K562 (cell line): ENCODE measurements around the gene RWDD1. TPM values are rescaled to one million over a fixed set of nuclear protein-coding genes. Genes with fewer than 3 reads are reported as not detected.

Experiments
- ATAC-seq: fragments of 200-7000 bp; cut with Tn5 transposase; 3 replicates; pipeline ENCODE4 v1.9.1; 2020; ENCODE audit warnings: moderate library complexity
- BruUV-seq: library from RNA; stranded (reverse); fragments of 400-500 nt; replicated peaks from 2 replicates; lab custom pipeline; 2021; lab: Mats Ljungman, UMichigan
- CTCF ChIA-PET: fragments of 300-600 bp; formaldehyde crosslinking; extraction: SDS; loops from one replicate; lab custom pipeline; 2021; ENCODE audit warnings: low intra/inter-chr PET ratio; lab: Yijun Ruan, JAX
- POLR2A ChIA-PET: fragments of 300-600, 350-650 bp; sonication (Branson Sonifier 250); formaldehyde crosslinking; extraction: SDS; loops from one replicate; lab custom pipeline; 2021; ENCODE audit warnings: antibody characterized with exemption, inconsistent platforms; lab: Yijun Ruan, JAX
- DNase-seq, 4 experiments: peaks; one replicate each; pipeline versions ENCODE4 v3.0.0 to v3.0.0-alpha.2; 2011 to 2018; ENCODE audit warnings: low spot score in 3 of 4, mixed read lengths in 3 of 4; ENCODE audit errors: extremely low read depth in 1 of 4
- FAIRE-seq: peaks from 2 replicates; lab custom pipeline; 2011; peaks lifted over from hg19 to GRCh38; lab: Jason Lieb, UNC
- H2AFZ ChIP-seq: 2 replicates; pipeline ENCODE4 v1.6.0; 2011; ENCODE audit warnings: low read depth, low read length, control low read depth, inconsistent platforms
- H3K27ac ChIP-seq: fragments of 200-600 bp; 3 replicates; pipeline ENCODE4 v1.8.0; 2011; ENCODE audit warnings: low read depth, mild to moderate bottlenecking, control low read depth, inconsistent platforms, low read length, moderate library complexity, mixed read lengths; ENCODE audit errors: extremely low read depth
- H3K27me3 ChIP-seq, 2 experiments: fragments of 300-600 bp in 1 of 2; 2 replicates in 1 of 2; 3 replicates in 1 of 2; pipeline versions ENCODE4 v1.6.0 to v1.8.0; 2011; ENCODE audit warnings: inconsistent platforms in 2 of 2, low read length in 2 of 2, mild to moderate bottlenecking in 1 of 2, mixed read lengths in 1 of 2, moderate library complexity in 1 of 2; ENCODE audit not compliant: control insufficient read depth in 2 of 2, insufficient read depth in 2 of 2
- H3K36me3 ChIP-seq: fragments of 300-600 bp; 3 replicates; pipeline ENCODE4 v1.8.0; 2011; ENCODE audit warnings: mild to moderate bottlenecking, low read length, inconsistent platforms; ENCODE audit not compliant: control insufficient read depth, insufficient read depth
- H3K4me1 ChIP-seq, 2 experiments: fragments of 200-600 bp in 1 of 2; replicated peaks in 1 of 2; 2 replicates in 1 of 2; 3 replicates in 1 of 2; pipeline versions ENCODE4 v1.5.1 to v1.8.0; 2011; ENCODE audit warnings: inconsistent platforms in 2 of 2, low read length in 2 of 2, mild to moderate bottlenecking in 1 of 2, mixed read lengths in 1 of 2, moderate library complexity in 1 of 2; ENCODE audit not compliant: control insufficient read depth in 2 of 2, insufficient read depth in 2 of 2
- H3K4me2 ChIP-seq: 2 replicates; pipeline ENCODE4 v1.6.1; 2011; ENCODE audit warnings: low read length, control low read depth, inconsistent platforms, mixed read lengths; ENCODE audit not compliant: insufficient read depth
- H3K4me3 ChIP-seq: fragments of 200-600 bp; sonication (generic), shearing (Covaris generic); 2 replicates; pipeline ENCODE4 v1.5.1; 2016; ENCODE audit warnings: control low read depth, inconsistent platforms
- H3K79me2 ChIP-seq: fragments of 200-600 bp; 3 replicates; pipeline ENCODE4 v1.8.0; 2011; ENCODE audit warnings: low read length, inconsistent platforms; ENCODE audit not compliant: control insufficient read depth, insufficient read depth
- H3K9ac ChIP-seq, 2 experiments: 2 replicates each; pipeline versions ENCODE4 v1.6.0 to v1.6.1; 2011; ENCODE audit warnings: low read depth in 2 of 2, low read length in 2 of 2, control low read depth in 1 of 2, inconsistent platforms in 1 of 2, mild to moderate bottlenecking in 1 of 2, mixed read lengths in 1 of 2; ENCODE audit not compliant: insufficient read depth in 1 of 2
- H3K9me1 ChIP-seq: one replicate; pipeline ENCODE4 v1.6.0; 2011; ENCODE audit warnings: inconsistent platforms, mild to moderate bottlenecking, low read length, moderate library complexity; ENCODE audit not compliant: control insufficient read depth, insufficient read depth
- H3K9me3 ChIP-seq: replicated peaks from 2 replicates; pipeline ENCODE4 v1.5.1; 2011; ENCODE audit warnings: low read depth, low read length, inconsistent platforms; ENCODE audit not compliant: control insufficient read depth, insufficient read depth
- H4K20me1 ChIP-seq: replicated peaks from 2 replicates; pipeline ENCODE4 v1.6.1; 2011; ENCODE audit warnings: low read length, inconsistent platforms, mixed read lengths; ENCODE audit not compliant: control insufficient read depth, insufficient read depth
- ARID2 ChIP-seq: fragments of 450-650 bp; IDR thresholded peaks from 2 replicates; pipeline ENCODE4 v1.6.1; 2017; ENCODE audit warnings: antibody characterized with exemption, mild to moderate bottlenecking
- CLOCK ChIP-seq: fragments of 250-450 bp; sonication (Bioruptor Pico); IDR thresholded peaks from 2 replicates; pipeline ENCODE4 v1.4.0; 2020; ENCODE audit warnings: mild to moderate bottlenecking, moderate library complexity, borderline replicate concordance
- ELF1 ChIP-seq: fragments of 200-800 bp; sonication (Bioruptor generic); IDR thresholded peaks from 2 replicates; pipeline ENCODE4 v1.6.1; 2016; ENCODE audit warnings: missing genetic modification characterization, missing compliant biosample characterization
- ETS2 ChIP-seq: IDR thresholded peaks from 2 replicates; pipeline ENCODE4 v1.6.1; 2016; ENCODE audit warnings: borderline replicate concordance, missing genetic modification characterization, mild to moderate bottlenecking, moderate library complexity, missing compliant biosample characterization; ENCODE audit not compliant: poor library complexity, severe bottlenecking
- KDM2B ChIP-seq: fragments of 250-450 bp; sonication (Bioruptor Pico); IDR thresholded peaks from 2 replicates; pipeline ENCODE4 v1.8.0; 2021; ENCODE audit warnings: mild to moderate bottlenecking, moderate library complexity
- SIRT6 ChIP-seq: IDR thresholded peaks from one replicate; pipeline ENCODE4 v1.6.1; 2012; ENCODE audit warnings: low read depth, mild to moderate bottlenecking, control low read depth, inconsistent platforms, low read length, moderate library complexity
- SMAD2 ChIP-seq: fragments of 150-350 bp; IDR thresholded peaks from 2 replicates; pipeline ENCODE4 v1.6.1; 2014; ENCODE audit warnings: low read depth, mild to moderate bottlenecking, low read length
- SMARCA4 ChIP-seq: fragments of 450-650 bp; IDR thresholded peaks from 2 replicates; pipeline ENCODE4 v1.6.1; 2016
- SNRNP70 ChIP-seq: fragments of 200-400 bp; formaldehyde crosslinking; optimal IDR thresholded peaks from 2 replicates; pipeline ENCODE3; 2017; ENCODE audit warnings: low read depth, low read length
- TCF7L2 ChIP-seq: fragments of 150-350 bp; IDR thresholded peaks from 2 replicates; pipeline ENCODE4 v1.6.1; 2016; ENCODE audit warnings: low read depth, mild to moderate bottlenecking, low read length, moderate library complexity
- ZFPM2 ChIP-seq: fragments of 250-450 bp; sonication (Bioruptor Pico); IDR thresholded peaks from 2 replicates; pipeline ENCODE4 v1.5.1; 2022; ENCODE audit warnings: mild to moderate bottlenecking
- WGBS: fragments of 100-300 bp; shearing (Covaris generic); methylation state at CpG from one replicate; pipeline ENCODE4 v1.1.6; 2016; ENCODE audit warnings: low coverage, mixed read lengths; ENCODE audit not compliant: insufficient coverage; ENCODE audit errors: missing lambda C conversion rate; 5-methylcytosine and 5-hydroxymethylcytosine counted together
- in situ Hi-C: fragments of 300-500 bp; cut with MboI; formaldehyde crosslinking; loops from 4 replicates; pipeline ENCODE4 v1.15.0; 2018; ENCODE audit warnings: inconsistent platforms, mixed read lengths
- intact Hi-C: fragments of 100-400 bp; cut with micrococcal nuclease; formaldehyde crosslinking; loops from 2 replicates; pipeline ENCODE4 v1.14.2; 2022
- polyA plus RNA-seq, 8 experiments: library from polyadenylated mRNA; depleted of rRNA in 4 of 8; stranded (reverse) in 5 of 8; unstranded in 3 of 8; fragments of >200 nt; fragmentation: Nextera tagmentation in 2 of 8; fragmentation: Illumina TruSeq in 1 of 8; extraction: Ambion mirVana in 2 of 8; extraction: Trizol in 1 of 8; gene quantifications; 2 replicates each; pipeline versions ENCODE4 v1.2.1 to v1.2.3, GENCODE V29; 2011 to 2014; ENCODE audit warnings: inconsistent platforms in 1 of 8, missing spikeins in 1 of 8
- total RNA-seq, 7 experiments: library from RNA; depleted of rRNA in 6 of 7; stranded (reverse); fragments of >200 nt in 6 of 7; fragmentation: Illumina TruSeq in 2 of 7; extraction: Trizol in 2 of 7; gene quantifications; 2 replicates each; pipeline versions ENCODE4 v1.2.1 to v1.2.3, GENCODE V29; 2011 to 2021; ENCODE audit warnings: low replicate concordance in 1 of 7

RWDD1 gene
- total and polyA plus RNA-seq, 9 of the 15 experiments (the other 6 are each of a cell fraction or from before 2014, with no cell fraction given): 31.9 to 89.8 (median 48.7) TPM

DNA sequence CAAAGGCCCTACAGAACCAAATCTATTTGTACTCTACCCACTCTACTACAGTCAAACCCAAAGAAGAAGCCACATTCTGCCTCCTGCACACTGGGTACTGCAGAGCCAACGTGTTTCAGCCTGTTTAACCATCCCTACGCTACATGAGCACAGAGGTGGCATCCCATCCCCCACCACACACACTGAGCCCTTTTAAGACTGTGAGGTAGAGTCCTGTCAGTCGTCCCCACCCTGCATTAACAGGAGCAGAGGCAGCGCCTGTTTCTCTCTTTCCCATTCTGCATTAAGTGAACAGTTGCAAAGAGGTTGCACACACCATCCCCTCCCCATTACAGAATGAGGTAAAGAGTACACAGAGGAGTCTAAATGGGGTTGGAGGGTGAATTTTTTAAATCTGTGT is 39.8 kb downstream of the RWDD1 start:
- H3K27me3 ChIP-seq: no peaks in the 10 kb centered on the region
- no peak overlapping the region for H2AFZ ChIP-seq
- WGBS: 26% methylated on average over 4 of the region's 4 CpGs
- no peak overlapping the region for H3K4me2 ChIP-seq
- no peak overlapping the region for H3K4me3 ChIP-seq
- no peak overlapping the region for H3K27ac ChIP-seq
- ChIA-PET POLR2A (no interaction called here), CTCF (no interaction called here)
- H4K20me1 ChIP-seq: no peaks in the 10 kb centered on the region
- H3K36me3 ChIP-seq: no peaks in the 10 kb centered on the region
- ATAC-seq (peak; percentile 22; the same call in 2 of the 3 replicates), DNase-seq (no peak), FAIRE-seq (no peak)
- H3K9me1 ChIP-seq: no peaks in the 10 kb centered on the region
- in situ Hi-C loops: no loop called here
- no peaks in the 10 kb centered on the region; a peak in 2 of 5 replicates for H3K4me1 ChIP-seq
- no peaks in the 10 kb centered on the region for H3K9me3 ChIP-seq
- intact Hi-C loops: loop anchor here (10.0 kb wide), 1 partner anchor 344 kb away; no protein-coding TSS in a partner anchor
- no peaks in the 10 kb centered on the region for H3K79me2 ChIP-seq
- no peak overlapping the region for H3K9ac ChIP-seq
- BruUV-seq: no TSS peak
- no peak for TF ChIP-seq ETS2 (tag)
- TF ChIP-seq CLOCK (CRISPR knock-in tag): no peak
- no peak for TF ChIP-seq SMAD2
- no peak for TF ChIP-seq ARID2
- no peak for TF ChIP-seq TCF7L2
- TF ChIP-seq ELF1: no peak
- no peak for TF ChIP-seq SIRT6
- no peak for TF ChIP-seq ZFPM2 (CRISPR knock-in tag)
- TF ChIP-seq SNRNP70: no peak
- no peak for TF ChIP-seq SMARCA4
- no peak for TF ChIP-seq KDM2B
